RPMI8226 (cell line): ENCODE results near the gene KCNK16.
A peak's percentile ranks its signal among the peaks of the same experiment; 100 is the strongest.

Source experiments
- DNase-seq: peaks from one replicate; pipeline ENCODE4 v3.0.0-alpha.2; 2015

Gene KCNK16

GRCh38 chr6:39341352-39341751, 18.9 kb upstream of the KCNK16 start:
- no peak for DNase-seq

- DNase-seq = no peak
These were observed 17.5 kb upstream of the KCNK16 start for GRCh38 chr6:39339868-39340550.

- no peak for DNase-seq
These were observed 16.8 kb upstream of the KCNK16 start for GRCh38 chr6:39339096-39339867.

GRCh38 chr6:39338397-39338796, 15.9 kb upstream of the KCNK16 start:
- DNase-seq = no peak

GRCh38 chr6:39335780-39336545, 13.5 kb upstream of the KCNK16 start:
- DNase-seq = peak; percentile 34

- no peak for DNase-seq
These were observed 11.3 kb upstream of the KCNK16 start for GRCh38 chr6:39333644-39334438.

- DNase-seq = peak; percentile 65
These were observed 8.0 kb upstream of the KCNK16 start for GRCh38 chr6:39330476-39330875.

GRCh38 chr6:39330057-39330456, 7.6 kb upstream of the KCNK16 start:
- DNase-seq = peak; percentile 80

- DNase-seq = no peak
These were observed 5.6 kb upstream of the KCNK16 start for GRCh38 chr6:39328066-39328465.

GRCh38 chr6:39327507-39327906, 5.0 kb upstream of the KCNK16 start:
- no peak for DNase-seq

GRCh38 chr6:39321761-39322160, 741 bp downstream of the KCNK16 start:
- DNase-seq = no peak

GRCh38 chr6:39320363-39320984, 2.0 kb downstream of the KCNK16 start:
- DNase-seq = no peak

GRCh38 chr6:39319621-39320362, 2.7 kb downstream of the KCNK16 start:
- no peak for DNase-seq

GRCh38 chr6:39317256-39317655, 5.2 kb downstream of the KCNK16 start:
- no peak for DNase-seq

- DNase-seq = no peak
These were observed 8.2 kb downstream of the KCNK16 start, which contains the start of gene KCNK17 for GRCh38 chr6:39314273-39314795. KCNK17 (minus strand) TSS chr6:39314419; CDS start chr6:39314320, 99 bp downstream.

- no peak for DNase-seq
These were observed 8.8 kb downstream of the KCNK16 start for GRCh38 chr6:39313526-39314272.

- DNase-seq = no peak
These were observed 9.5 kb downstream of the KCNK16 start for GRCh38 chr6:39312912-39313525.

- DNase-seq = no peak
These were observed 12.0 kb downstream of the KCNK16 start for GRCh38 chr6:39310542-39310941.

- DNase-seq = peak; percentile 69
These were observed 12.5 kb downstream of the KCNK16 start for GRCh38 chr6:39309942-39310531.

GRCh38 chr6:39307462-39307861, 15.0 kb downstream of the KCNK16 start:
- DNase-seq = no peak
